Measurements from ENCODE around the gene DDX19B. TPM values are rescaled to one million over a fixed set of nuclear protein-coding genes. Genes with fewer than 3 reads are reported as not detected.
"Not testable (repeated sequence)": the region's sequence is repeated elsewhere in the genome, so short reads cannot be mapped to it uniquely, and the experiment has no call there.

DDX19B gene
- total and polyA plus RNA-seq, 2 donors (not counting 3 experiments of a cell fraction or from before 2014, with no cell fraction given): 28.1 to 34.3 TPM

DNA sequence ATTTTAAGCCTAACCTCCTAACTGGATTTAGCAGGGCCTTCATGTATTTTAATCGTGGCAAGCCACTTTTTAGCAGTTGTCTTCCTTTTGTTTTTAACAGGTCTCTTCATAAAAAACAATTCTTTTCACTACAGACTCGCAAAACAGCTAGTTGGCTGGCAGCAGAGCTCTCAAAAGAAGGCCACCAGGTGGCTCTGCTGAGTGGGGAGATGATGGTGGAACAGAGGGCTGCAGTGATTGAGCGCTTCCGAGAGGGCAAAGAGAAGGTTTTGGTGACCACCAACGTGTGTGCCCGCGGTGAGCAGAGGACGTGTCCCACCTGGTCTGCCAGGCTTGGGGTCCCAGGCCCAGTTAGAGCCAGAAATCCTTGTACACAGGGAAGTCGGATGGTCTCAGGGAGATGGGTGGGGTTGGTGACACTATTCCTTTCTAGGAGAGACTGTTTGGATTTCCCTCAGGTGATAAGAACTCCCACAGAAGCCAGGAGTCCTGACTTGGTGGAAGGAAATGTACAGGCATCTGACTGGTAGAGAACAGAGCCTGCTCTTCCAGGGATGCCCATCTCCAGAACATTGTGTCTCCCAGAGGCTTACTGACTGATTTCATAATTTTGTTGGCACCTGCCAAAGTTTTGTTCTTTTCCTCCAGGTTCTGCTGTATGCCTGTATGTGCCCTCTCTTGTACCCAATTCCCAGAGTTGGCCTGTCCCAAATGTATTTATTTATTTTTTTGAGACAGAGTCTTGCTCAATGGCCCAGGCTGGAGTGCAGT is 32.8 kb downstream of the DDX19B start:
- DNase-seq (ENCODE audit: low read depth, low spot score) (no peak), FAIRE-seq (peak; percentile 83)
- Histone ChIP-seq H3K9ac (replicated peaks; ENCODE audit: extremely low read depth, insufficient read depth, low read length) (no peak overlapping the region), H3K9me3 (replicated peaks; ENCODE audit: control insufficient read depth, insufficient read depth, low read length) (no peaks in the 10 kb centered on the region), H3K4me2 (ENCODE audit: insufficient read depth, low read length) (no peak overlapping the region), H3K4me1 (ENCODE audit: control insufficient read depth, extremely low read depth, insufficient read depth, low read length) (no peaks in the 10 kb centered on the region), H3K79me2 (ENCODE audit: control insufficient read depth, insufficient read depth, low read length) (no peaks in the 10 kb centered on the region), H3K4me3 (replicated peaks in 1 of 3; ENCODE audit: insufficient read depth in 1 of 3, low read depth in 1 of 3, low read length in 3 of 3) (no peak overlapping the region), H3K36me3 (ENCODE audit: control insufficient read depth in 2 of 2, extremely low read depth in 1 of 2, insufficient read depth in 2 of 2, low read length in 2 of 2) (peaks cover 6 to 25% of the 10 kb centered on the region in 2 experiments), H2AFZ (ENCODE audit: low read depth, low read length) (no peak overlapping the region), H3K27ac (ENCODE audit: insufficient read depth, low read depth, low read length) (no peak overlapping the region), H3K27me3 (ENCODE audit: control insufficient read depth in 2 of 2, insufficient read depth in 2 of 2, low read length in 2 of 2) (no peaks in the 10 kb centered on the region), H4K20me1 (replicated peaks; ENCODE audit: control insufficient read depth, extremely low read depth, insufficient read depth, low read length) (no peaks in the 10 kb centered on the region), H3K9me1 (replicated peaks; ENCODE audit: control insufficient read depth, extremely low read depth, insufficient read depth, low read length) (no peaks in the 10 kb centered on the region)
- intact Hi-C loops (cut with micrococcal nuclease): loop anchor here (1.0 kb wide), 1 partner anchor 322 kb away; no protein-coding TSS in a partner anchor
- dilution Hi-C loops (cut with MboI; ENCODE audit: extremely low pct_ligation_motif_present, low sequenced_read_pairs): no loop called here
- TF ChIP-seq MAX (IDR thresholded peaks at IDR 0.05; ENCODE audit: insufficient read depth, insufficient read length) (no peak), POLR2A (IDR thresholded peaks at IDR 0.05; ENCODE audit: low read depth, low read length) (no peak), EZH2 (IDR thresholded peaks at IDR 0.05; ENCODE audit: borderline replicate concordance, low read depth, low read length, severe bottlenecking) (no peak), POLR2AphosphoS5 (IDR thresholded peaks at IDR 0.05; ENCODE audit: insufficient read depth, low read depth, low read length) (no peak), JUN (IDR thresholded peaks at IDR 0.05; ENCODE audit: borderline replicate concordance, insufficient read depth, insufficient read length, low read depth) (no peak), GATA2 (IDR thresholded peaks at IDR 0.05; ENCODE audit: insufficient read depth, insufficient read length, low read depth, low read length) (no peak)
- TF ChIP-seq, protein P1, sequence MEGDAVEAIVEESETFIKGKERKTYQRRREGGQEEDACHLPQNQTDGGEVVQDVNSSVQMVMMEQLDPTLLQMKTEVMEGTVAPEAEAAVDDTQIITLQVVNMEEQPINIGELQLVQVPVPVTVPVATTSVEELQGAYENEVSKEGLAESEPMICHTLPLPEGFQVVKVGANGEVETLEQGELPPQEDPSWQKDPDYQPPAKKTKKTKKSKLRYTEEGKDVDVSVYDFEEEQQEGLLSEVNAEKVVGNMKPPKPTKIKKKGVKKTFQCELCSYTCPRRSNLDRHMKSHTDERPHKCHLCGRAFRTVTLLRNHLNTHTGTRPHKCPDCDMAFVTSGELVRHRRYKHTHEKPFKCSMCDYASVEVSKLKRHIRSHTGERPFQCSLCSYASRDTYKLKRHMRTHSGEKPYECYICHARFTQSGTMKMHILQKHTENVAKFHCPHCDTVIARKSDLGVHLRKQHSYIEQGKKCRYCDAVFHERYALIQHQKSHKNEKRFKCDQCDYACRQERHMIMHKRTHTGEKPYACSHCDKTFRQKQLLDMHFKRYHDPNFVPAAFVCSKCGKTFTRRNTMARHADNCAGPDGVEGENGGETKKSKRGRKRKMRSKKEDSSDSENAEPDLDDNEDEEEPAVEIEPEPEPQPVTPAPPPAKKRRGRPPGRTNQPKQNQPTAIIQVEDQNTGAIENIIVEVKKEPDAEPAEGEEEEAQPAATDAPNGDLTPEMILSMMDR (IDR thresholded peaks at IDR 0.05; ENCODE audit: extremely low read depth in 1 of 2, insufficient read depth in 1 of 2, low read depth in 1 of 2, low read length in 2 of 2): peak; percentile 36 to 48
- BruUV-seq (replicated peaks): no TSS peak
- POLR2A ChIA-PET: interaction anchor here (0.6 kb wide), 2 partner anchors 8 to 1397 kb away, joined by 3 to 6 read pairs; no protein-coding TSS in a partner anchor
- CTCF ChIA-PET: interaction anchor here (0.8 to 2.0 kb wide), 7 partner anchors 9 to 322 kb away, joined by 3 to 14 read pairs (median 4); partner anchors contain the start of genes DDX19A and DDX19B

DNA sequence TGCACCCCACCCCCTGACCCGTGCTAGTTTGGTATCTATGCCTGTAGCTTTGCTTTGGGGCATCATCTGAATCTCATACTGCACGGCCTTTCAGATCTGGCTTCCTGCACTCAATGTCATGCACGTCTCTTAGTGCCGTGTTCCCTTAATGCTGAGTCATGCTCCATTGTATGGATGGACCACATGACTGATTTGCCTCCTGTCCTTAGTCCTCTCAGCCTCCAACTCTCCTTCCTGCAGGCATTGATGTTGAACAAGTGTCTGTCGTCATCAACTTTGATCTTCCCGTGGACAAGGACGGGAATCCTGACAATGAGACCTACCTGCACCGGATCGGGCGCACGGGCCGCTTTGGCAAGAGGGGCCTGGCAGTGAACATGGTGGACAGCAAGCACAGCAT is 33.7 kb downstream of the DDX19B start:
- BruUV-seq (replicated peaks); H3K9me3 ChIP-seq (replicated peaks; ENCODE audit: control insufficient read depth, insufficient read depth, low read length); H3K79me2 ChIP-seq (ENCODE audit: control insufficient read depth, insufficient read depth, low read length); POLR2A ChIA-PET; H3K9me1 ChIP-seq (replicated peaks; ENCODE audit: control insufficient read depth, extremely low read depth, insufficient read depth, low read length); H3K4me3 ChIP-seq (replicated peaks in 1 of 3; ENCODE audit: insufficient read depth in 1 of 3, low read depth in 1 of 3, low read length in 3 of 3); dilution Hi-C loops (cut with MboI; ENCODE audit: extremely low pct_ligation_motif_present, low sequenced_read_pairs); H2AFZ ChIP-seq (ENCODE audit: low read depth, low read length); intact Hi-C loops (cut with micrococcal nuclease); CTCF ChIA-PET; DNase-seq (ENCODE audit: low read depth, low spot score); H3K4me1 ChIP-seq (ENCODE audit: control insufficient read depth, extremely low read depth, insufficient read depth, low read length); H3K4me2 ChIP-seq (ENCODE audit: insufficient read depth, low read length); H3K9ac ChIP-seq (replicated peaks; ENCODE audit: extremely low read depth, insufficient read depth, low read length); H4K20me1 ChIP-seq (replicated peaks; ENCODE audit: control insufficient read depth, extremely low read depth, insufficient read depth, low read length); H3K27me3 ChIP-seq (ENCODE audit: control insufficient read depth in 2 of 2, insufficient read depth in 2 of 2, low read length in 2 of 2); H3K27ac ChIP-seq (ENCODE audit: insufficient read depth, low read depth, low read length): not testable (repeated sequence)
- peak; percentile 43 for FAIRE-seq
- peaks cover 6 to 25% of the 10 kb centered on the region in 2 experiments for H3K36me3 ChIP-seq (ENCODE audit: control insufficient read depth in 2 of 2, extremely low read depth in 1 of 2, insufficient read depth in 2 of 2, low read length in 2 of 2)

Data from endothelial cell of umbilical vein (primary cell).